Liver (tissue), 9 donors: Measurements from ENCODE around the gene DNAJB1. TPM values are rescaled to one million over a fixed set of nuclear protein-coding genes. Genes with fewer than 3 reads are reported as not detected.
A peak's percentile ranks its signal among the peaks of the same experiment; 100 is the strongest.

Source experiments
- DNase-seq: peaks from one replicate; pipeline ENCODE4 v3.0.0-alpha.2; 2017; ENCODE audit warnings: low spot score
- H3K27ac ChIP-seq, 2 donors: one replicate each; pipeline ENCODE4 v1.7.0; 2013; ENCODE audit warnings: inconsistent platforms in 2 of 2, low read length in 2 of 2, control low read depth in 1 of 2, low read depth in 1 of 2, mild to moderate bottlenecking in 1 of 2
- H3K27me3 ChIP-seq, 4 donors: one replicate each; pipeline versions ENCODE4 v1.6.1 to v1.7.0; 2013; ENCODE audit warnings: low read length in 3 of 4, inconsistent platforms in 1 of 4, mild to moderate bottlenecking in 1 of 4, moderate library complexity in 1 of 4; ENCODE audit not compliant: control insufficient read depth in 4 of 4, insufficient read depth in 4 of 4
- H3K36me3 ChIP-seq, 4 donors: one replicate each; pipeline versions ENCODE4 v1.6.1 to v1.7.0; 2013; ENCODE audit warnings: low read length in 3 of 4, mild to moderate bottlenecking in 3 of 4, low read depth in 1 of 4, moderate library complexity in 1 of 4; ENCODE audit not compliant: control insufficient read depth in 4 of 4, insufficient read depth in 3 of 4
- H3K4me1 ChIP-seq, 4 donors: one replicate each; pipeline versions ENCODE4 v1.6.1 to v1.7.0; 2013; ENCODE audit warnings: low read length in 3 of 4, mild to moderate bottlenecking in 3 of 4, moderate library complexity in 1 of 4; ENCODE audit not compliant: control insufficient read depth in 4 of 4, insufficient read depth in 4 of 4
- H3K4me3 ChIP-seq, 3 donors: one replicate each; pipeline versions ENCODE4 v1.6.1 to v1.7.0; 2013; ENCODE audit warnings: low read length in 3 of 3, control low read depth in 1 of 3, low read depth in 1 of 3, mild to moderate bottlenecking in 1 of 3
- H3K9ac ChIP-seq, 2 donors: one replicate each; pipeline ENCODE4 v1.7.0; 2013; ENCODE audit warnings: low read length in 2 of 2, mild to moderate bottlenecking in 2 of 2, moderate library complexity in 2 of 2, control low read depth in 1 of 2, low read depth in 1 of 2
- H3K9me3 ChIP-seq, 4 donors: one replicate each; pipeline versions ENCODE4 v1.6.1 to v1.7.0; 2013; ENCODE audit warnings: low read length in 3 of 4; ENCODE audit not compliant: control insufficient read depth in 4 of 4
- FOXA2 ChIP-seq: IDR thresholded peaks from 2 replicates; pipeline ENCODE4 v1.6.1; 2016; ENCODE audit warnings: antibody characterized with exemption
- HNF4A ChIP-seq, 2 donors: conservative IDR thresholded peaks; 2 replicates each; pipeline ENCODE4 v1.6.1; 2016; ENCODE audit warnings: antibody characterized with exemption in 2 of 2, mild to moderate bottlenecking in 2 of 2
- HNF4G ChIP-seq: IDR thresholded peaks from 2 replicates; pipeline ENCODE4 v1.6.1; 2016; ENCODE audit warnings: antibody characterized with exemption
- JUND ChIP-seq, 2 donors: IDR thresholded peaks; 2 replicates each; pipeline ENCODE4 v1.6.1; 2016; ENCODE audit warnings: antibody characterized with exemption in 2 of 2
- NR2F2 ChIP-seq: IDR thresholded peaks from 2 replicates; pipeline ENCODE4 v1.6.1; 2016; ENCODE audit warnings: antibody characterized with exemption
- RAD21 ChIP-seq, 2 donors: IDR thresholded peaks; 2 replicates each; pipeline ENCODE4 v1.6.1; 2016; ENCODE audit warnings: antibody characterized with exemption in 2 of 2, mild to moderate bottlenecking in 2 of 2
- REST ChIP-seq: IDR thresholded peaks from 2 replicates; pipeline ENCODE4 v1.6.1; 2016; ENCODE audit warnings: antibody characterized with exemption, mild to moderate bottlenecking
- SP1 ChIP-seq: IDR thresholded peaks from 2 replicates; pipeline ENCODE4 v1.6.1; 2018; ENCODE audit warnings: antibody characterized with exemption, mild to moderate bottlenecking
- TAF1 ChIP-seq: conservative IDR thresholded peaks from 2 replicates; pipeline ENCODE4 v1.6.1; 2016; ENCODE audit warnings: antibody characterized with exemption, mild to moderate bottlenecking
- YY1 ChIP-seq: IDR thresholded peaks from 2 replicates; pipeline ENCODE4 v1.6.1; 2016; ENCODE audit warnings: antibody characterized with exemption, mild to moderate bottlenecking
- WGBS: extraction: QIAGEN DNeasy Blood & Tissue Kit; methylation state at CpG from one replicate; pipeline ENCODE4 v1.1.7; 2013; 5-methylcytosine and 5-hydroxymethylcytosine counted together
- polyA plus RNA-seq, 2 donors: library from polyadenylated mRNA; stranded (reverse) in 1 of 2; unstranded in 1 of 2; fragments of 200-250 nt in 1 of 2; fragments of >200 nt in 1 of 2; fragmentation: Nextera tagmentation in 1 of 2; extraction: Ambion mirVana in 1 of 2; gene quantifications; one replicate each; pipeline versions ENCODE4 v1.2.1 to v1.2.3, GENCODE V29; 2013 to 2015
- total RNA-seq, 2 donors: library from RNA; depleted of rRNA; stranded (reverse); fragments of >200 nt; gene quantifications; one replicate each; pipeline ENCODE4 v1.2.3, GENCODE V29; 2014
- TF ChIP-seq, protein P1 (sequence below): IDR thresholded peaks from 2 replicates; pipeline ENCODE4 v1.6.1; 2016; ENCODE audit warnings: antibody characterized with exemption
- TF ChIP-seq, protein P2 (sequence below): IDR thresholded peaks from 2 replicates; pipeline ENCODE4 v1.6.1; 2016; ENCODE audit warnings: antibody characterized with exemption
- donor health status: healthy.
- donor health status: healthy.
- donor health status: healthy.
- donor health status: healthy.
- donor health status: healthy.

The DNAJB1 gene
- total RNA-seq (10 to 100 TPM; 32.5 to 43.0 TPM), polyA plus RNA-seq (10 to 100 TPM; 29.4 to 36.5 TPM)

- TF ChIP-seq, protein P1, sequence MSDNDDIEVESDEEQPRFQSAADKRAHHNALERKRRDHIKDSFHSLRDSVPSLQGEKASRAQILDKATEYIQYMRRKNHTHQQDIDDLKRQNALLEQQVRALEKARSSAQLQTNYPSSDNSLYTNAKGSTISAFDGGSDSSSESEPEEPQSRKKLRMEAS, result no peak
- TF ChIP-seq SP1 (no peak), YY1 (peak; percentile 73), FOXA2 (no peak), REST (peak; percentile 90), TAF1 (peak; percentile 67)
- H3K4me1 ChIP-seq, result peaks cover 24 to 52% (median 31%) of the 10 kb centered on the region in 4 donors
Measured at GRCh38 chr19:14517840-14518505, at the start of gene DNAJB1. Gene DNAJB1 (minus strand): TSS chr19:14518397. CDS start chr19:14518349, 48 bp downstream.

DNA sequence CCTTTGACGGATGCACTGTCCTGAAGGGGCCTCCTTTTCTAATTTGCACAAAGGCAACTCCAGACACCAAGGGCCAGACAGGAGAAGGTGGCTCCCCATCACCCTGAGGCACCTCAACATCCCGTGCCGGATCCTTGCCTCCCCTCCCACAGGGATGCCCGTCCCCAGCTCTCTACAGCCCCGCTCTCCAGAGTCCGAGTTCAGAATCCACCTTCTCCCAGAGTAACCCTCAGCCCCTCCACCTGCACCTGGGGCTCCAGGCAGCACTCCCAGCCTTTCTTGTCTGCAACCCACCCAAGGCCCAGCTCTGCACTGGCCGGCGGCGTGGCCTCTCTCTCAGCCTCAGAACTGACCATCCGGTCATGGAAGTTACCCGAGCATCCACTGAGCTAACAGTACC lies 48.9 kb upstream of the DNAJB1 start:
- Histone ChIP-seq H3K27me3 (no peaks in the 10 kb centered on the region), H3K9me3 (no peaks in the 10 kb centered on the region), H3K36me3 (peaks cover 0 to 11% (median 1%) of the 10 kb centered on the region in 4 donors), H3K4me3 (no peak overlapping the region), H3K27ac (no peak overlapping the region), H3K9ac (no peak overlapping the region), H3K4me1 (peaks cover 7 to 14% (median 12%) of the 10 kb centered on the region in 4 donors)
- TF ChIP-seq JUND (IDR thresholded peaks at IDR 0.05) (no peak), REST (no peak), NR2F2 (no peak), FOXA2 (no peak), SP1 (no peak), YY1 (no peak), RAD21 (IDR thresholded peaks at IDR 0.05) (no peak), TAF1 (no peak), HNF4G (no peak), HNF4A (conservative IDR thresholded peaks at IDR 0.05) (no peak)
- TF ChIP-seq, protein P2, sequence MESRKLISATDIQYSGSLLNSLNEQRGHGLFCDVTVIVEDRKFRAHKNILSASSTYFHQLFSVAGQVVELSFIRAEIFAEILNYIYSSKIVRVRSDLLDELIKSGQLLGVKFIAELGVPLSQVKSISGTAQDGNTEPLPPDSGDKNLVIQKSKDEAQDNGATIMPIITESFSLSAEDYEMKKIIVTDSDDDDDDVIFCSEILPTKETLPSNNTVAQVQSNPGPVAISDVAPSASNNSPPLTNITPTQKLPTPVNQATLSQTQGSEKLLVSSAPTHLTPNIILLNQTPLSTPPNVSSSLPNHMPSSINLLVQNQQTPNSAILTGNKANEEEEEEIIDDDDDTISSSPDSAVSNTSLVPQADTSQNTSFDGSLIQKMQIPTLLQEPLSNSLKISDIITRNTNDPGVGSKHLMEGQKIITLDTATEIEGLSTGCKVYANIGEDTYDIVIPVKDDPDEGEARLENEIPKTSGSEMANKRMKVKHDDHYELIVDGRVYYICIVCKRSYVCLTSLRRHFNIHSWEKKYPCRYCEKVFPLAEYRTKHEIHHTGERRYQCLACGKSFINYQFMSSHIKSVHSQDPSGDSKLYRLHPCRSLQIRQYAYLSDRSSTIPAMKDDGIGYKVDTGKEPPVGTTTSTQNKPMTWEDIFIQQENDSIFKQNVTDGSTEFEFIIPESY, result no peak
- TF ChIP-seq, protein P1, result no peak
- DNase-seq, result no peak
- 88% methylated on average over 11 of the region's 11 CpGs for WGBS

More at GRCh38 chr19:14517840-14518505, at the start of gene DNAJB1:
- Histone ChIP-seq H3K4me3 (peak within 1 kb of the TSS; percentile 87 to 95 (median 88)), H3K27ac (peak within 1 kb of the TSS; percentile 98 to 100), H3K9ac (peak within 1 kb of the TSS; percentile 76 to 96), H3K36me3 (peaks cover 8 to 22% (median 14%) of the 10 kb centered on the region in 4 donors), H3K27me3 (no peaks in the 10 kb centered on the region), H3K9me3 (no peaks in the 10 kb centered on the region)
- peak; percentile 87 for DNase-seq
- under 1% methylated on average over 82 of the region's 82 CpGs for WGBS
